Measurements from ENCODE around the gene ZNF75A. TPM values are rescaled to one million over a fixed set of nuclear protein-coding genes. Genes with fewer than 3 reads are reported as not detected.

ZNF75A gene
- polyA plus RNA-seq, 2 of the 4 experiments (the other 2 are of a cell fraction), result 16.6 to 27.3 TPM

- TF ChIP-seq FOSL2 (IDR thresholded peaks at IDR 0.05), result no peak
- TF ChIP-seq FOSL2 (CRISPR knock-in tag; IDR thresholded peaks at IDR 0.05), result no peak
- TF ChIP-seq RAD21 (conservative IDR thresholded peaks at IDR 0.05 in 1 of 2, IDR thresholded peaks at IDR 0.05 in 1 of 2), result no peak
- no peak for TF ChIP-seq FOXS1 (CRISPR knock-in tag; IDR thresholded peaks at IDR 0.05)
- TF ChIP-seq EHMT2 (IDR thresholded peaks at IDR 0.05; ENCODE audit: low read depth), result no peak
- no peak for TF ChIP-seq JUNB (IDR thresholded peaks at IDR 0.05)
- no peak for TF ChIP-seq PHF8 (IDR thresholded peaks at IDR 0.05; ENCODE audit: borderline replicate concordance, low read depth)
- TF ChIP-seq NPAS2 (CRISPR knock-in tag; IDR thresholded peaks at IDR 0.05; ENCODE audit: borderline replicate concordance), result no peak
- TF ChIP-seq MAX (IDR thresholded peaks at IDR 0.05), result peak; percentile 92
- TF ChIP-seq ESRRA (IDR thresholded peaks at IDR 0.05; ENCODE audit: borderline replicate concordance, low read length), result no peak
- TF ChIP-seq HOXB13 (CRISPR knock-in tag; IDR thresholded peaks at IDR 0.05; ENCODE audit: low read depth), result 0 out of 2 replicates have a peak, but pooled peaks have one; percentile 18
- TF ChIP-seq TP53 (CRISPR knock-in tag; IDR thresholded peaks at IDR 0.05), result no peak
- TF ChIP-seq FOSB (CRISPR knock-in tag; IDR thresholded peaks at IDR 0.05), result no peak
- TF ChIP-seq HES2 (IDR thresholded peaks at IDR 0.05), result no peak
- TF ChIP-seq KDM5A (IDR thresholded peaks at IDR 0.05), result no peak
- TF ChIP-seq POLR2A (IDR thresholded peaks at IDR 0.05; ENCODE audit: low read length), result no peak
- TF ChIP-seq SMC3 (IDR thresholded peaks at IDR 0.05), result no peak
- no peak for TF ChIP-seq RFX5 (IDR thresholded peaks at IDR 0.05)
- TF ChIP-seq TFCP2L1 (CRISPR knock-in tag; IDR thresholded peaks at IDR 0.05), result no peak
- 0 out of 2 replicates have a peak, but pooled peaks have one; percentile 37 for TF ChIP-seq EHF (CRISPR knock-in tag; IDR thresholded peaks at IDR 0.05)
- TF ChIP-seq HOXB5 (CRISPR knock-in tag; IDR thresholded peaks at IDR 0.05), result no peak
- TF ChIP-seq MAFK (IDR thresholded peaks at IDR 0.05; ENCODE audit: partially characterized antibody), result no peak
- no peak for TF ChIP-seq HMGXB4 (CRISPR knock-in tag; IDR thresholded peaks at IDR 0.05; ENCODE audit: borderline replicate concordance)
- no peak for TF ChIP-seq HEYL (CRISPR knock-in tag; IDR thresholded peaks at IDR 0.05)
- no peak for TF ChIP-seq ZNF302 (CRISPR knock-in tag; IDR thresholded peaks at IDR 0.05)
- no peak for TF ChIP-seq ATOH8 (CRISPR knock-in tag; IDR thresholded peaks at IDR 0.05; ENCODE audit: low read depth)
- TF ChIP-seq CHD4 (IDR thresholded peaks at IDR 0.05; ENCODE audit: borderline replicate concordance), result no peak
- no peak for TF ChIP-seq PBX3 (IDR thresholded peaks at IDR 0.05)
- TF ChIP-seq E2F6 (IDR thresholded peaks at IDR 0.05; ENCODE audit: borderline replicate concordance, low read depth), result peak; percentile 73
- no peak for TF ChIP-seq ZFP36 (IDR thresholded peaks at IDR 0.05; ENCODE audit: borderline replicate concordance, partially characterized antibody)
- TF ChIP-seq NR3C1 (IDR thresholded peaks at IDR 0.05), result no peak
Observed at GRCh38 chr16:3364774-3365427, 59.6 kb downstream of the ZNF75A start (continued).

Other genes with a start within 250 kb of the ZNF75A start
- gene IL32, start 239.9 kb upstream of the ZNF75A start, polyA plus RNA-seq (2011; rRNA removed), result 8.9 and 12.4 TPM in 2 replicates
- 18.8 to 32.0 TPM (median 20.2 TPM) in 3 replicates for gene IL32, start 239.9 kb upstream of the ZNF75A start, polyA plus RNA-seq (2017; fragmentation: RNase III; extraction: RNeasy Plus Mini Kit Qiagen cat#74134 plus additional on column Dnase treatment)
- 0.08 and 0.09 TPM in 2 replicates for gene ZSCAN10, start 206.2 kb upstream of the ZNF75A start, polyA plus RNA-seq (2011; rRNA removed)
- gene ZSCAN10, start 206.2 kb upstream of the ZNF75A start, polyA plus RNA-seq (2017; fragmentation: RNase III; extraction: RNeasy Plus Mini Kit Qiagen cat#74134 plus additional on column Dnase treatment), result not detected in 3 replicates
- 3.1 and 4.3 TPM in 2 replicates for gene ZNF205, start 192.9 kb upstream of the ZNF75A start, polyA plus RNA-seq (2011; rRNA removed)
- 8.5 to 9.6 TPM (median 9.2 TPM) in 3 replicates for gene ZNF205, start 192.9 kb upstream of the ZNF75A start, polyA plus RNA-seq (2017; fragmentation: RNase III; extraction: RNeasy Plus Mini Kit Qiagen cat#74134 plus additional on column Dnase treatment)
- gene ZNF213, start 170.5 kb upstream of the ZNF75A start, polyA plus RNA-seq (2011; rRNA removed), result 0.72 and 1.8 TPM in 2 replicates
- gene ZNF213, start 170.5 kb upstream of the ZNF75A start, polyA plus RNA-seq (2017; fragmentation: RNase III; extraction: RNeasy Plus Mini Kit Qiagen cat#74134 plus additional on column Dnase treatment), result 5.9 to 6.2 TPM (median 6.1 TPM) in 3 replicates
- gene OR1F1, start 117.3 kb upstream of the ZNF75A start, polyA plus RNA-seq (2011; rRNA removed), result 1.3 and 1.6 TPM in 2 replicates
- gene OR1F1, start 117.3 kb upstream of the ZNF75A start, polyA plus RNA-seq (2017; fragmentation: RNase III; extraction: RNeasy Plus Mini Kit Qiagen cat#74134 plus additional on column Dnase treatment), result 0.20 to 0.34 TPM (median 0.31 TPM) in 3 replicates
- gene ZNF200, start 70.3 kb upstream of the ZNF75A start, polyA plus RNA-seq (2011; rRNA removed), result 7.4 and 7.5 TPM in 2 replicates
- gene ZNF200, start 70.3 kb upstream of the ZNF75A start, polyA plus RNA-seq (2017; fragmentation: RNase III; extraction: RNeasy Plus Mini Kit Qiagen cat#74134 plus additional on column Dnase treatment), result 6.5 to 6.9 TPM (median 6.7 TPM) in 3 replicates
- 0.04 TPM in 1 of 2 replicates, not detected in the other for gene MEFV, start 48.9 kb upstream of the ZNF75A start, polyA plus RNA-seq (2011; rRNA removed)
- gene MEFV, start 48.9 kb upstream of the ZNF75A start, polyA plus RNA-seq (2017; fragmentation: RNase III; extraction: RNeasy Plus Mini Kit Qiagen cat#74134 plus additional on column Dnase treatment), result not detected in 3 replicates
- 20.9 and 38.4 TPM in 2 replicates for gene ZNF263, start 22.0 kb upstream of the ZNF75A start, polyA plus RNA-seq (2011; rRNA removed)
- gene ZNF263, start 22.0 kb upstream of the ZNF75A start, polyA plus RNA-seq (2017; fragmentation: RNase III; extraction: RNeasy Plus Mini Kit Qiagen cat#74134 plus additional on column Dnase treatment), result 24.3 to 24.8 TPM (median 24.4 TPM) in 3 replicates
- gene TIGD7, start 67 bp upstream of the ZNF75A start, polyA plus RNA-seq (2011; rRNA removed), result 3.0 and 4.3 TPM in 2 replicates
- 1.8 to 2.1 TPM (median 1.9 TPM) in 3 replicates for gene TIGD7, start 67 bp upstream of the ZNF75A start, polyA plus RNA-seq (2017; fragmentation: RNase III; extraction: RNeasy Plus Mini Kit Qiagen cat#74134 plus additional on column Dnase treatment)
- not detected in 2 replicates for gene OR2C1, start 50.4 kb downstream of the ZNF75A start, polyA plus RNA-seq (2011; rRNA removed)
- gene OR2C1, start 50.4 kb downstream of the ZNF75A start, polyA plus RNA-seq (2017; fragmentation: RNase III; extraction: RNeasy Plus Mini Kit Qiagen cat#74134 plus additional on column Dnase treatment), result not detected in 3 replicates
- gene ZSCAN32, start 95.5 kb downstream of the ZNF75A start, polyA plus RNA-seq (2011; rRNA removed), result 29.4 and 33.0 TPM in 2 replicates
- 11.4 to 13.6 TPM (median 12.4 TPM) in 3 replicates for gene ZSCAN32, start 95.5 kb downstream of the ZNF75A start, polyA plus RNA-seq (2017; fragmentation: RNase III; extraction: RNeasy Plus Mini Kit Qiagen cat#74134 plus additional on column Dnase treatment)
- gene ZNF174, start 95.7 kb downstream of the ZNF75A start, polyA plus RNA-seq (2011; rRNA removed), result 15.8 and 16.4 TPM in 2 replicates
- 9.1 to 10.4 TPM (median 9.5 TPM) in 3 replicates for gene ZNF174, start 95.7 kb downstream of the ZNF75A start, polyA plus RNA-seq (2017; fragmentation: RNase III; extraction: RNeasy Plus Mini Kit Qiagen cat#74134 plus additional on column Dnase treatment)
- gene ZNF597, start 138.0 kb downstream of the ZNF75A start, polyA plus RNA-seq (2011; rRNA removed), result 1.9 TPM in 2 replicates
- gene ZNF597, start 138.0 kb downstream of the ZNF75A start, polyA plus RNA-seq (2017; fragmentation: RNase III; extraction: RNeasy Plus Mini Kit Qiagen cat#74134 plus additional on column Dnase treatment), result 0.92 to 1.1 TPM (median 0.96 TPM) in 3 replicates
- 34.8 and 41.6 TPM in 2 replicates for gene NAA60, start 138.2 kb downstream of the ZNF75A start, polyA plus RNA-seq (2011; rRNA removed)
- 42.5 to 45.3 TPM (median 43.9 TPM) in 3 replicates for gene NAA60, start 138.2 kb downstream of the ZNF75A start, polyA plus RNA-seq (2017; fragmentation: RNase III; extraction: RNeasy Plus Mini Kit Qiagen cat#74134 plus additional on column Dnase treatment)
- not detected in 2 replicates for gene C16orf90, start 190.0 kb downstream of the ZNF75A start, polyA plus RNA-seq (2011; rRNA removed)
- gene C16orf90, start 190.0 kb downstream of the ZNF75A start, polyA plus RNA-seq (2017; fragmentation: RNase III; extraction: RNeasy Plus Mini Kit Qiagen cat#74134 plus additional on column Dnase treatment), result not detected in 3 replicates
- 23.6 and 35.0 TPM in 2 replicates for gene CLUAP1, start 195.5 kb downstream of the ZNF75A start, polyA plus RNA-seq (2011; rRNA removed)
- gene CLUAP1, start 195.5 kb downstream of the ZNF75A start, polyA plus RNA-seq (2017; fragmentation: RNase III; extraction: RNeasy Plus Mini Kit Qiagen cat#74134 plus additional on column Dnase treatment), result 19.1 to 20.8 TPM (median 20.6 TPM) in 3 replicates

All from A549 (cell line).